Esophagus (tissue), 2 donors: Measurements from ENCODE around the gene ZNF615. TPM values are rescaled to one million over a fixed set of nuclear protein-coding genes. Genes with fewer than 3 reads are reported as not detected.
"Not testable (repeated sequence)": the region's sequence is repeated elsewhere in the genome, so short reads cannot be mapped to it uniquely, and the experiment has no call there.

Experiments used
- H3K27ac ChIP-seq, 2 donors: one replicate each; pipeline ENCODE4 v1.5.1; 2013; ENCODE audit warnings: low read depth in 2 of 2, mild to moderate bottlenecking in 2 of 2, inconsistent platforms in 1 of 2, low read length in 1 of 2, moderate library complexity in 1 of 2
- H3K27me3 ChIP-seq, 2 donors: one replicate each; pipeline ENCODE4 v1.6.1; 2013; ENCODE audit warnings: low read length in 2 of 2, control low read depth in 1 of 2, mild to moderate bottlenecking in 1 of 2; ENCODE audit not compliant: insufficient read depth in 2 of 2, control insufficient read depth in 1 of 2
- H3K36me3 ChIP-seq, 2 donors: one replicate each; pipeline ENCODE4 v1.6.1; 2013; ENCODE audit warnings: low read length in 1 of 2; ENCODE audit not compliant: control insufficient read depth in 2 of 2, insufficient read depth in 2 of 2
- H3K4me1 ChIP-seq, 2 donors: one replicate each; pipeline ENCODE4 v1.6.1; 2013; ENCODE audit warnings: low read length in 1 of 2; ENCODE audit not compliant: control insufficient read depth in 2 of 2, insufficient read depth in 2 of 2
- H3K4me3 ChIP-seq, 2 donors: one replicate each; pipeline ENCODE4 v1.5.1; 2013; ENCODE audit warnings: low read length in 2 of 2, mild to moderate bottlenecking in 2 of 2, low read depth in 1 of 2, moderate library complexity in 1 of 2
- H3K9me3 ChIP-seq, 2 donors: one replicate each; pipeline ENCODE4 v1.6.1; 2013; ENCODE audit warnings: mild to moderate bottlenecking in 2 of 2, low read depth in 1 of 2, low read length in 1 of 2, moderate library complexity in 1 of 2; ENCODE audit not compliant: control insufficient read depth in 2 of 2, insufficient read depth in 1 of 2
- WGBS, 2 donors: extraction: QIAGEN DNeasy Blood & Tissue Kit; methylation state at CpG; one replicate each; pipeline ENCODE4 v1.1.7; 2013; 5-methylcytosine and 5-hydroxymethylcytosine counted together
- polyA plus RNA-seq, 2 donors: library from polyadenylated mRNA; stranded (reverse); fragments of 200-250 nt; gene quantifications; one replicate each; pipeline ENCODE4 v1.2.3, GENCODE V29; 2013
- donor health status: healthy with polysubstance abuse.
- donor health status: Bipolar disorder and iron deficiency.

Gene ZNF615
- polyA plus RNA-seq, 2 donors: 1.9 to 3.1 TPM

GRCh38 chr19:51983361-51983760, 24.6 kb downstream of the ZNF615 start:
- no peaks in the 10 kb centered on the region for H3K4me1 ChIP-seq
- H3K4me3 ChIP-seq: no peak overlapping the region
- no peak overlapping the region for H3K27ac ChIP-seq
- H3K9me3 ChIP-seq: peaks cover 11 to 21% of the 10 kb centered on the region in 2 donors
- H3K36me3 ChIP-seq: peaks cover 2 to 8% of the 10 kb centered on the region in 2 donors
- H3K27me3 ChIP-seq: no peaks in the 10 kb centered on the region
- 93 to 94% methylated on average over 4 of the region's 4 CpGs for WGBS, 2 donors

GRCh38 chr19:51980926-51981325, 27.1 kb downstream of the ZNF615 start:
- WGBS, 2 donors: 92 to 95% methylated on average over 6 of the region's 6 CpGs
- H3K4me3 ChIP-seq, H3K27me3 ChIP-seq, H3K4me1 ChIP-seq, H3K27ac ChIP-seq: not testable (repeated sequence)
- Histone ChIP-seq H3K36me3 (peaks cover 2 to 11% of the 10 kb centered on the region in 2 donors), H3K9me3 (peaks cover 18 to 32% of the 10 kb centered on the region in 2 donors)

DNA sequence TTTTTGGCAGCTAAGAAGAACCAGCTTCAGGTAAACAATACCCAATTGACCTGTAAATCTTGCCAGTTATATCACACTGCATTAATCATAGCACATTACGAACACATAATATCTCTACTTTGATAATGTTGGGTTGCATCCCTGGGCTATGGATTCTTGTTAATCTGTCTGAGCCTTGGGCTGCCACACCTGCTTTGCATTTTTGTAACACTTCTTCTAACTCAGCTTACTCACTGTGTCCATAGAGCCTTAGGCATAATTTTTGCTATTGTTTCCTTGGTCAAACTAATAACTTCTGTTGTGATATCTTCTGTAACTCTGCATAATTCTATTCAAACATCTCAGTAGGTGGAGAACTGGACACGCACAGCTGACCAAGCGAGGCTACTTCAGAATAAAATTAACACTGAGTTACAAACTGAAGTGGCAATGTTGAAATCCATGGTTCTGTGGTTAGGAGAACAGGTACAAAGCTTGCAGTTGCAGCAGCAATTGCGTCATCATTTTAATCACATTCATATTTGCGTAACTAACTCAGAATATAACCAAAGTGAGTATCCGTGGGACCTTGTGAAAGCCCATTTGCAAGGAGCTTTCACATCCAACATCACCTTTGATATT, 27.8 kb downstream of the ZNF615 start:
- no peak overlapping the region for H3K4me3 ChIP-seq
- no peak overlapping the region for H3K27ac ChIP-seq
- WGBS, 2 donors: 94 to 95% methylated on average over 6 of the region's 6 CpGs
- peaks cover 21 to 35% of the 10 kb centered on the region in 2 donors for H3K9me3 ChIP-seq
- H3K4me1 ChIP-seq: no peaks in the 10 kb centered on the region
- H3K27me3 ChIP-seq: no peaks in the 10 kb centered on the region
- H3K36me3 ChIP-seq: peaks cover 2 to 11% of the 10 kb centered on the region in 2 donors

DNA sequence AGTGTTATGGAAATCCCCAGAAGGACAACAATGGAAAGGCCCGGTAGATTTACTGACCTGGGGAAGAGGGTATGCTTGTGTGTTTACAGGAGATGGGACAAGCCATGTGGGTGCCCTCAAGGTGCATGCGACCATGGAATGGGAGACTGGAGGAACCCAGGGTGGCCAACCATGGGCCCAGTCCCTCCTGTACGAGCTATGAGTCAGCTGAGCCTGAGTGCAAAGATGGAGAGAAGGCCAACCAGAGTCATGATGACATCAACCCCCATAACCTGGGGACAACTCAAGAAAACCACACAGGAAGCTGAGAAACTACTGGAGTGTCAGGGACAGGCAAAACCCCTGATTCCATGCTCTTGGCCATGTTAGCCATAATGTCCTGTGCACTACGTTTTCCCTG, 29.1 kb downstream of the ZNF615 start:
- Histone ChIP-seq H3K4me1 (no peaks in the 10 kb centered on the region), H3K27ac (no peak overlapping the region), H3K36me3 (peaks cover 7 to 15% of the 10 kb centered on the region in 2 donors), H3K4me3 (no peak overlapping the region), H3K27me3 (no peaks in the 10 kb centered on the region), H3K9me3 (peaks cover 20 to 42% of the 10 kb centered on the region in 2 donors)
- 93 to 97% methylated on average over 4 of the region's 4 CpGs for WGBS, 2 donors

- no peaks in the 10 kb centered on the region for H3K4me1 ChIP-seq
- 90 to 91% methylated on average over 7 of the region's 7 CpGs for WGBS, 2 donors
- no peak overlapping the region for H3K4me3 ChIP-seq
- H3K27me3 ChIP-seq: no peaks in the 10 kb centered on the region
- peaks cover 24 to 43% of the 10 kb centered on the region in 2 donors for H3K9me3 ChIP-seq
- H3K27ac ChIP-seq: no peak overlapping the region
- H3K36me3 ChIP-seq: peaks cover 16 to 21% of the 10 kb centered on the region in 2 donors
Measured at GRCh38 chr19:51977346-51977745, 30.7 kb downstream of the ZNF615 start.

DNA sequence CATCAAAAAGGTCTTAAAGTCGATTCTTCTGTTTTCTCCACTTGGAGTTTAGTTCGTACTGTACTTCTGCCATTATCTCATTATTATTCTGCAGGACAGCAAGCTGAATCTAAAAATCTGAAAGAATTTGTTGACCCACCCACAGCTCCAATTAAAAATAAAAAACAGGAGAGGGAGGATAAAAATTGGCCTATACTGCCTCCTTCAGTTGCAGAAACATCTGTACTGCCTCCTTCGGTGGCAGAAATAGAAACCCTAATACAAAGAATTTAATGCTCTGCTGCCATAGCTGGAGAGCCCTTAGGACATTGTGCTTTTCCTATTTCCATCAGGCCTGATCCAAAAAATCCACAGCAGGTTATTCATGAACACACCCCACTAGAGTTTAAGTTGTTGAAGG, 31.2 kb downstream of the ZNF615 start:
- no peaks in the 10 kb centered on the region for H3K4me1 ChIP-seq
- H3K27me3 ChIP-seq: no peaks in the 10 kb centered on the region
- H3K36me3 ChIP-seq: peaks cover 16 to 22% of the 10 kb centered on the region in 2 donors
- H3K27ac ChIP-seq: no peak overlapping the region
- 91 to 93% methylated on average over 3 of the region's 3 CpGs for WGBS, 2 donors
- H3K4me3 ChIP-seq: no peak overlapping the region
- H3K9me3 ChIP-seq: peaks cover 25 to 43% of the 10 kb centered on the region in 2 donors

- peaks cover 20 to 30% of the 10 kb centered on the region in 2 donors for H3K36me3 ChIP-seq
- H3K4me1 ChIP-seq, H3K27ac ChIP-seq, H3K4me3 ChIP-seq, H3K27me3 ChIP-seq: not testable (repeated sequence)
- WGBS, 2 donors: 96 to 97% methylated on average over 17 of the region's 17 CpGs
- peaks cover 35 to 45% of the 10 kb centered on the region in 2 donors for H3K9me3 ChIP-seq
Measured at GRCh38 chr19:51975787-51976186, 32.2 kb downstream of the ZNF615 start.

- Histone ChIP-seq H3K4me3 (no peak overlapping the region), H3K36me3 (peaks cover 41 to 44% of the 10 kb centered on the region in 2 donors), H3K4me1 (no peaks in the 10 kb centered on the region), H3K27ac (no peak overlapping the region), H3K9me3 (peaks cover 34 to 54% of the 10 kb centered on the region in 2 donors), H3K27me3 (no peaks in the 10 kb centered on the region)
- WGBS, 2 donors: 96% methylated on average over 4 of the region's 4 CpGs
Measured at GRCh38 chr19:51971624-51972023, 36.4 kb downstream of the ZNF615 start.

DNA sequence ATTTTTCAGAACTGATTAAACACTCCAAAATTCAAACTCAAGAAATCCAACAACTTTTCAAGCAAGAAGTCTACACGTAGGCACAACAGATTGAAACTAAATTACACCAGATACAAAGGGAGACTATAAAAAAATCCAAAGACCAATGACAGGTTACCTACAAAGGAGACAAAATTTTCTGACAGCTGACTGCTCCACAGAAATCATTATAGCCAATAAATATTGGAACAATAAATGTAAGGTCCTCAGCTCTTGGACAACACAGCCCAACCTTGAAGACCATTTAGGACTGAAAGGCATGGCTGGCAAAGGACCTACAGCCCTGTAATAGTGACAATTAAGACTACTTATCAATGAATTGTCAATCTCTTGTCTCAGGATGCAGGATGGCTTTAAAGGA, 37.3 kb downstream of the ZNF615 start:
- H3K4me3 ChIP-seq: no peak overlapping the region
- WGBS, 2 donors: 98 to 100% methylated on average over 1 of the region's 1 CpG
- no peak overlapping the region for H3K27ac ChIP-seq
- H3K4me1 ChIP-seq: no peaks in the 10 kb centered on the region
- H3K9me3 ChIP-seq: peaks cover 30 to 52% of the 10 kb centered on the region in 2 donors
- peaks cover 46 to 52% of the 10 kb centered on the region in 2 donors for H3K36me3 ChIP-seq
- no peaks in the 10 kb centered on the region for H3K27me3 ChIP-seq

GRCh38 chr19:51965583-51965982, 42.4 kb downstream of the ZNF615 start:
- Histone ChIP-seq H3K36me3 (peaks cover 35 to 39% of the 10 kb centered on the region in 2 donors), H3K4me3 (no peak overlapping the region), H3K27ac (no peak overlapping the region), H3K27me3 (no peaks in the 10 kb centered on the region), H3K4me1 (no peaks in the 10 kb centered on the region), H3K9me3 (peaks cover 26 to 44% of the 10 kb centered on the region in 2 donors)
- 96 to 98% methylated on average over 5 of the region's 5 CpGs for WGBS, 2 donors
